A549 (cell line): ENCODE measurements around the gene PRPSAP2. TPM values are rescaled to one million over a fixed set of nuclear protein-coding genes. Genes with fewer than 3 reads are reported as not detected.

Source experiments
- ATAC-seq, 2 experiments: fragments of 200-7000 bp in 1 of 2; fragments of >200 bp in 1 of 2; cut with Nextera tagmentation in 1 of 2; cut with Tn5 transposase in 1 of 2; 3 replicates each; pipeline versions ENCODE4 v1.8.0 to v1.9.1; 2018 to 2020; ENCODE audit warnings: mild to moderate bottlenecking in 1 of 2, moderate library complexity in 1 of 2
- CTCF ChIA-PET: fragments of 300-600 bp; sonication (Branson Sonifier 250); formaldehyde crosslinking; extraction: SDS; loops from one replicate; lab custom pipeline; 2021; ENCODE audit warnings: antibody characterized with exemption, inconsistent platforms; lab: Yijun Ruan, JAX
- POLR2A ChIA-PET: fragments of 350-600 bp; formaldehyde crosslinking; extraction: SDS; loops from one replicate; lab custom pipeline; 2021; ENCODE audit warnings: antibody characterized with exemption, inconsistent platforms; lab: Yijun Ruan, JAX
- DNase-seq, 2 experiments: peaks; one replicate each; pipeline versions ENCODE4 v3.0.0 to v3.0.0-alpha.2; 2011 to 2016; ENCODE audit warnings: low read depth in 1 of 2, low spot score in 1 of 2
- FAIRE-seq: peaks from 2 replicates; lab custom pipeline; 2011; peaks lifted over from hg19 to GRCh38; lab: Jason Lieb, UNC
- H3K27ac ChIP-seq, 2 experiments: fragments of >200 bp; sonication (Bioruptor Twin); formaldehyde crosslinking; 3 replicates each; pipeline ENCODE4 v1.5.1; 2016 to 2017
- H3K4me1 ChIP-seq: fragments of >200 bp; sonication (Bioruptor Twin); formaldehyde crosslinking; 3 replicates; pipeline ENCODE4 v1.6.1; 2016
- H3K4me2 ChIP-seq: fragments of >200 bp; sonication (Bioruptor Twin); formaldehyde crosslinking; 3 replicates; pipeline ENCODE4 v1.6.1; 2016
- H3K4me3 ChIP-seq: fragments of >200 bp; sonication (Bioruptor Twin); formaldehyde crosslinking; 3 replicates; pipeline ENCODE4 v1.5.1; 2016
- H3K9me3 ChIP-seq: fragments of >200 bp; sonication (Bioruptor Twin); formaldehyde crosslinking; 3 replicates; pipeline ENCODE4 v1.6.1; 2016
- CBX2 ChIP-seq: fragments of 200-600 bp; sonication (generic); IDR thresholded peaks from 2 replicates; pipeline ENCODE4 v1.6.1; 2016; ENCODE audit warnings: low read depth, mild to moderate bottlenecking, borderline replicate concordance
- CEBPB ChIP-seq, 2 experiments: fragments of >200 bp in 1 of 2; sonication (Bioruptor Twin) in 1 of 2; formaldehyde crosslinking in 1 of 2; IDR thresholded peaks; 2 replicates each; pipeline ENCODE4 v1.6.1; 2012 to 2016
- CHD4 ChIP-seq: fragments of 200-600 bp; sonication (generic); IDR thresholded peaks from 2 replicates; pipeline ENCODE4 v1.6.1; 2016; ENCODE audit warnings: antibody characterized with exemption, mild to moderate bottlenecking, borderline replicate concordance
- EHMT2 ChIP-seq: fragments of 200-600 bp; sonication (generic); IDR thresholded peaks from 2 replicates; pipeline ENCODE4 v1.6.1; 2016; ENCODE audit warnings: antibody characterized with exemption, low read depth, mild to moderate bottlenecking, moderate library complexity
- ESRRA ChIP-seq: fragments of 150-350 bp; IDR thresholded peaks from 2 replicates; pipeline ENCODE4 v1.6.1; 2014; ENCODE audit warnings: mild to moderate bottlenecking, low read length, borderline replicate concordance
- FOSB ChIP-seq: fragments of 250-450 bp; sonication (Bioruptor Pico); IDR thresholded peaks from 2 replicates; pipeline ENCODE4 v1.5.0; 2020; ENCODE audit warnings: mild to moderate bottlenecking, moderate library complexity
- GATA3 ChIP-seq: IDR thresholded peaks from 2 replicates; pipeline ENCODE4 v1.6.1; 2012; ENCODE audit warnings: borderline replicate concordance
- HES2 ChIP-seq: fragments of >200 bp; sonication (Bioruptor Twin); formaldehyde crosslinking; IDR thresholded peaks from 2 replicates; pipeline ENCODE4 v1.6.1; 2016
- HEYL ChIP-seq: fragments of 250-450 bp; sonication (Bioruptor Pico); IDR thresholded peaks from 2 replicates; pipeline ENCODE4 v1.8.0; 2021; ENCODE audit warnings: mild to moderate bottlenecking, moderate library complexity
- HOXA7 ChIP-seq: fragments of 250-450 bp; sonication (Bioruptor Pico); IDR thresholded peaks from 2 replicates; pipeline ENCODE4 v1.5.0; 2020; ENCODE audit warnings: mild to moderate bottlenecking, moderate library complexity
- HOXB13 ChIP-seq: fragments of 250-450 bp; sonication (Bioruptor Pico); IDR thresholded peaks from 2 replicates; pipeline ENCODE4 v1.5.0; 2020; ENCODE audit warnings: low read depth, mild to moderate bottlenecking, moderate library complexity
- HOXB5 ChIP-seq: fragments of 250-450 bp; sonication (Bioruptor Pico); IDR thresholded peaks from 2 replicates; pipeline ENCODE4 v1.5.0; 2020; ENCODE audit warnings: mild to moderate bottlenecking, moderate library complexity
- JUN ChIP-seq, 2 experiments: fragments of >200 bp; sonication (Bioruptor Twin); formaldehyde crosslinking; IDR thresholded peaks; 2 replicates in 1 of 2; 3 replicates in 1 of 2; pipeline ENCODE4 v1.6.1; 2016 to 2017
- JUNB ChIP-seq: fragments of >200 bp; sonication (Bioruptor Twin); formaldehyde crosslinking; IDR thresholded peaks from 2 replicates; pipeline ENCODE4 v1.6.1; 2016
- MAFK ChIP-seq: fragments of 450-650 bp; IDR thresholded peaks from 2 replicates; pipeline ENCODE4 v1.6.1; 2014; ENCODE audit not compliant: partially characterized antibody
- MYC ChIP-seq: IDR thresholded peaks from 2 replicates; pipeline ENCODE4 v1.6.1; 2012; ENCODE audit warnings: mild to moderate bottlenecking, inconsistent platforms, low read length, improper control_type of control experiment, borderline replicate concordance
- NR3C1 ChIP-seq: fragments of >200 bp; sonication (Bioruptor Twin); formaldehyde crosslinking; IDR thresholded peaks from 3 replicates; pipeline ENCODE4 v1.6.1; 2017
- SMC3 ChIP-seq: fragments of >200 bp; sonication (Bioruptor Twin); formaldehyde crosslinking; IDR thresholded peaks from 3 replicates; pipeline ENCODE4 v1.6.1; 2018; ENCODE audit warnings: inconsistent platforms
- SREBF2 ChIP-seq: fragments of 450-650 bp; IDR thresholded peaks from 2 replicates; pipeline ENCODE4 v1.6.1; 2014; ENCODE audit warnings: mild to moderate bottlenecking, moderate library complexity
- ZC3H11A ChIP-seq: fragments of 450-650 bp; IDR thresholded peaks from 2 replicates; pipeline ENCODE4 v1.6.1; 2014; ENCODE audit warnings: antibody characterized with exemption, mild to moderate bottlenecking
- ZNF302 ChIP-seq: fragments of 250-450 bp; sonication (Bioruptor Pico); IDR thresholded peaks from 2 replicates; pipeline ENCODE4 v1.9.0; 2021; ENCODE audit warnings: inconsistent platforms, mild to moderate bottlenecking, moderate library complexity
- WGBS: methylation state at CpG from one replicate; pipeline ENCODE4 v1.1.6; 2017; ENCODE audit errors: missing lambda C conversion rate; 5-methylcytosine and 5-hydroxymethylcytosine counted together
- polyA plus RNA-seq, 4 experiments: library from polyadenylated mRNA; depleted of rRNA in 3 of 4; stranded (reverse); fragments of >200 nt; fragmentation: RNase III in 1 of 4; extraction: RNeasy Plus Mini Kit Qiagen cat#74134 plus additional on column Dnase treatment in 1 of 4; gene quantifications; 2 replicates in 3 of 4; 3 replicates in 1 of 4; pipeline ENCODE4 v1.2.3, GENCODE V29; 2011 to 2017
- TF ChIP-seq, protein P1 (sequence below): IDR thresholded peaks from 2 replicates; pipeline ENCODE4 v1.6.1; 2012
- TF ChIP-seq, protein P2 (sequence below): IDR thresholded peaks from 2 replicates; pipeline ENCODE4 v1.6.1; 2012; ENCODE audit warnings: low read depth, borderline replicate concordance

PRPSAP2 gene
- polyA plus RNA-seq, 2 of the 4 experiments (the other 2 are of a cell fraction), result 53.3 to 82.1 TPM

DNA sequence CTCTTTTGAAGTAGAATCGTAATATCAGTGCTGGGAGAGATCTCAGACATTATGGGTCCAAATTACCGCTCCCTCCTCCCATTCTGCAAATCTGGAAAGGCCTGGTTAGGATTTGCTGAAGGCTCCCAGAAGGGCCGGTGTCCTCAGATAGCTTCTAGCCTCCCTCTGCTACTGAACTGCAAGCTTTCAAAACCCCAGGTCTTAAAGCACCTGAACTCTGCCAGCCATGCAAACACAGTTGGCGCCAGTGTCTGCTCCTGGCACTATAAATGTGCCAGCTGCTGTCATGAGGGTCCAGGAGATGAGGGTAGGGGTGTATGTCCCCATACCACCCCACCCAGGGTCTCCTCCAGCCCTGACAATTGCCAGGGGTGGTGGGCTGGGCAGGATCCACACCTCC is 118.3 kb downstream of the PRPSAP2 start:
- POLR2A ChIA-PET, result no interaction called here
- CTCF ChIA-PET, result interaction anchor here (1.4 to 20.6 kb wide), 3 partner anchors 10 to 21 kb away, joined by 3 to 215 read pairs (median 9); no protein-coding TSS in a partner anchor
- ATAC-seq, result no peak

GRCh38 chr17:18977021-18977420 is 119.1 kb downstream of the PRPSAP2 start:
- no peak for ATAC-seq
- TF ChIP-seq, protein P1, sequence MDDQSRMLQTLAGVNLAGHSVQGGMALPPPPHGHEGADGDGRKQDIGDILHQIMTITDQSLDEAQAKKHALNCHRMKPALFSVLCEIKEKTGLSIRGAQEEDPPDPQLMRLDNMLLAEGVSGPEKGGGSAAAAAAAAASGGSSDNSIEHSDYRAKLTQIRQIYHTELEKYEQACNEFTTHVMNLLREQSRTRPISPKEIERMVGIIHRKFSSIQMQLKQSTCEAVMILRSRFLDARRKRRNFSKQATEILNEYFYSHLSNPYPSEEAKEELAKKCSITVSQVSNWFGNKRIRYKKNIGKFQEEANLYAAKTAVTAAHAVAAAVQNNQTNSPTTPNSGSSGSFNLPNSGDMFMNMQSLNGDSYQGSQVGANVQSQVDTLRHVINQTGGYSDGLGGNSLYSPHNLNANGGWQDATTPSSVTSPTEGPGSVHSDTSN, result no peak
- no peak for TF ChIP-seq MAFK
- no peak for TF ChIP-seq CHD4
- TF ChIP-seq HOXB13 (CRISPR knock-in tag), result no peak
- no peak for TF ChIP-seq SMC3
- no peak for TF ChIP-seq CEBPB (IDR thresholded peaks at IDR 0.05)
- H3K27ac ChIP-seq, result no peak overlapping the region
- 87% methylated on average over 4 of the region's 4 CpGs for WGBS
- FAIRE-seq, result no peak
- H3K4me3 ChIP-seq, result no peak overlapping the region
- POLR2A ChIA-PET, result no interaction called here
- H3K9me3 ChIP-seq, result no peaks in the 10 kb centered on the region
- no peak overlapping the region for H3K4me2 ChIP-seq
- CTCF ChIA-PET, result interaction anchor here (1.1 to 20.6 kb wide), 6 partner anchors 8 to 23 kb away, joined by 3 to 215 read pairs (median 7); no protein-coding TSS in a partner anchor
- DNase-seq, result no peak
- H3K4me1 ChIP-seq, result peaks cover 11% of the 10 kb centered on the region

More for the DNA sequence above, 118.3 kb downstream of the PRPSAP2 start:
- no peak overlapping the region for H3K4me2 ChIP-seq
- H3K27ac ChIP-seq, result no peak overlapping the region
- TF ChIP-seq, protein P2, sequence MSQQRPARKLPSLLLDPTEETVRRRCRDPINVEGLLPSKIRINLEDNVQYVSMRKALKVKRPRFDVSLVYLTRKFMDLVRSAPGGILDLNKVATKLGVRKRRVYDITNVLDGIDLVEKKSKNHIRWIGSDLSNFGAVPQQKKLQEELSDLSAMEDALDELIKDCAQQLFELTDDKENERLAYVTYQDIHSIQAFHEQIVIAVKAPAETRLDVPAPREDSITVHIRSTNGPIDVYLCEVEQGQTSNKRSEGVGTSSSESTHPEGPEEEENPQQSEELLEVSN, result no peak
- no peak for TF ChIP-seq JUN (IDR thresholded peaks at IDR 0.05)
- no peak for TF ChIP-seq MAFK
- TF ChIP-seq CBX2, result no peak
- no peak for TF ChIP-seq HEYL
- TF ChIP-seq ZNF302 (CRISPR knock-in tag), result no peak
- no peak for TF ChIP-seq HOXB5 (CRISPR knock-in tag)
- no peak for TF ChIP-seq NR3C1
- TF ChIP-seq MYC, result no peak
- TF ChIP-seq JUNB, result no peak
- no peak for TF ChIP-seq SREBF2
- TF ChIP-seq, all 56 proteins: peak for 0
- FAIRE-seq (no peak), DNase-seq (no peak)
- peaks cover 3% of the 10 kb centered on the region; the same call in 2 of the 3 replicates for H3K4me1 ChIP-seq
- WGBS, result 95% methylated on average over 4 of the region's 4 CpGs
- H3K4me3 ChIP-seq, result no peak overlapping the region
- no peaks in the 10 kb centered on the region for H3K9me3 ChIP-seq

GRCh38 chr17:18977646-18978045 is 119.7 kb downstream of the PRPSAP2 start:
- no peak for TF ChIP-seq GATA3
- no peak for TF ChIP-seq FOSB (CRISPR knock-in tag)
- no peak for TF ChIP-seq ZC3H11A
- TF ChIP-seq, protein P2, result no peak
- no peak for TF ChIP-seq HES2
- no peak for TF ChIP-seq JUN (IDR thresholded peaks at IDR 0.05)
- no peak for TF ChIP-seq NR3C1
- no peak for TF ChIP-seq EHMT2
- TF ChIP-seq HOXA7 (CRISPR knock-in tag), result no peak
- no peak for TF ChIP-seq CBX2
- TF ChIP-seq ESRRA, result no peak
- ATAC-seq (no peak), DNase-seq (no peak), FAIRE-seq (no peak)
- POLR2A ChIA-PET, result no interaction called here
- no peak overlapping the region for H3K27ac ChIP-seq
- no peaks in the 10 kb centered on the region for H3K9me3 ChIP-seq
- CTCF ChIA-PET, result interaction anchor here (0.8 to 20.6 kb wide), 8 partner anchors 9 to 36 kb away, joined by 3 to 215 read pairs (median 5); no protein-coding TSS in a partner anchor
- H3K4me2 ChIP-seq, result no peak overlapping the region
- H3K4me3 ChIP-seq, result no peak overlapping the region
- H3K4me1 ChIP-seq, result peaks cover 18% of the 10 kb centered on the region
- WGBS, result 93% methylated on average over 19 of the region's 19 CpGs
